Measurements from ENCODE around the gene HLA-DPB1.
"Not testable (repeated sequence)": the region's sequence is repeated elsewhere in the genome, so short reads cannot be mapped to it uniquely, and the experiment has no call there.

The HLA-DPB1 gene

GRCh38 chr6:33071569-33071968 is 4.2 kb upstream of the HLA-DPB1 start:
- DNase-seq (ENCODE audit: low read depth): no peak

GRCh38 chr6:33072508-33073100 is 3.2 kb upstream of the HLA-DPB1 start:
- DNase-seq (ENCODE audit: low read depth): no peak

GRCh38 chr6:33073431-33073871 is 2.3 kb upstream of the HLA-DPB1 start, which contains the start of gene HLA-DPA1:
TSS of gene HLA-DPA1 (minus strand) at chr6:33073649.
- DNase-seq (ENCODE audit: low read depth): no peak

GRCh38 chr6:33075208-33075567 is 602 bp upstream of the HLA-DPB1 start:
- DNase-seq (ENCODE audit: low read depth): no peak

DNA sequence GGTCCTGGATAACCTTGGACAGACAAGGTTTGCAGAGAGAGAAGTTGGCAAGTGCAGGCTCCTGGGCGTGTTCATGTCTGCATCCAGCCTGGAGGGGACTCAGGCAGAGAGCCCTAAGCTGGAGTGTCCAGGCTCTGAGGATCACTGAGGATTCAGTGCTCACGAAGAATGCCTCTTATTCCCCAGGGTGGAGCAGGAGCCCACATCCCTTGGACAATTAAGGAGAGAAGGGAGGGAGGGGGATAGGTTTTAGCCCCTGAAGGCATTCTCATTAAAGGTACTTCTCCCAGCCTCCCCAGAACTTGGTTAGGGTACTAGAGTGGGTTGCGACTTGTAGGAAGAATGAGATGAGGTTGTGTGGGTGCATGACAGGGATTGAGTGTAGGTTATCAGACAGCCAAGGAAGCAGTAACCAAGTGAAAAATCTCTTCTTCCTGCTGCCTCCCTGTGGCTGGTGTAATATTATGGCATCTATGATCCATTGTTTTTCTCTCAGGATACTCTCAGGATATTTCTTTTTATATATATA is 680 bp downstream of the HLA-DPB1 start:
- DNase-seq (ENCODE audit: low read depth): no peak

GRCh38 chr6:33077908-33078307 is 2.1 kb downstream of the HLA-DPB1 start:
- no peak for DNase-seq (ENCODE audit: low read depth)

GRCh38 chr6:33078442-33078841 is 2.7 kb downstream of the HLA-DPB1 start:
- DNase-seq (ENCODE audit: low read depth): no peak

GRCh38 chr6:33078919-33079521 is 3.2 kb downstream of the HLA-DPB1 start:
- DNase-seq (ENCODE audit: low read depth): no peak

- DNase-seq (ENCODE audit: low read depth): no peak
Observed at GRCh38 chr6:33079580-33079979, 3.8 kb downstream of the HLA-DPB1 start.

DNA sequence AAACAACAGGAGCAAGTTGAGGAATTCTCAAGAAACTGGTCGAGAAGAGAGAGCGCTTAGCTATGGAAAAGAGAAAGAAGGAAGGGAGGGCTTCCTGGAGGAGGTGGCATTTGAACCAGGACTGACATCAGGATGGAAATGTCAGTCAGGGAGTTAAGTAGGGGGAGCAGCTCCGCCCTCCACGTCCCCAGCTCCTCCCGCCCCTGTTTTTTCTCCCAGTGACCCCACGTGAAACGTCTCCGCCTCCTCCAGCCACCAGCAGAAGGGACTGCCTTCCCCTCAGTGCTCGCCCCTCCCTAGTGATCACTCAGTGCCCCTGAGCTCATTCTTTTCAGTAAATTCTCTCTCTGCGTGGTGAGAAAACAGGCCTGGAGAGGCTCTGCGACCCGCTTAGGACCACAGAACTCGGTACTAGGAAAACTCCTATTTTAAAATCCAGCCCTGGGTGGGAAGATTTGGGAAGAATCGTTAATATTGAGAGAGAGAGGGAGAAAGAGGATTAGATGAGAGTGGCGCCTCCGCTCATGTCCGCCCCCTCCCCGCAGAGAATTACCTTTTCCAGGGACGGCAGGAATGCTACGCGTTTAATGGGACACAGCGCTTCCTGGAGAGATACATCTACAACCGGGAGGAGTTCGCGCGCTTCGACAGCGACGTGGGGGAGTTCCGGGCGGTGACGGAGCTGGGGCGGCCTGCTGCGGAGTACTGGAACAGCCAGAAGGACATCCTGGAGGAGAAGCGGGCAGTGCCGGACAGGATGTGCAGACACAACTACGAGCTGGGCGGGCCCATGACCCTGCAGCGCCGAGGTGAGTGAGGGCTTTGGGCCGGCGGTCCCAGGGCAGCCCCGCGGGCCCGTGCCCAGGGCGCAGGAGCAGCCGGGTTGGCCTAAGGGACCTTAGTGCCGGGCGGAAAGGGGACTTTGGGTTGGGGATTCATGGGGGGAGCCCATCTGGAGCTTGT is 4.6 kb downstream of the HLA-DPB1 start:
- DNase-seq (ENCODE audit: low read depth): no peak

DNA sequence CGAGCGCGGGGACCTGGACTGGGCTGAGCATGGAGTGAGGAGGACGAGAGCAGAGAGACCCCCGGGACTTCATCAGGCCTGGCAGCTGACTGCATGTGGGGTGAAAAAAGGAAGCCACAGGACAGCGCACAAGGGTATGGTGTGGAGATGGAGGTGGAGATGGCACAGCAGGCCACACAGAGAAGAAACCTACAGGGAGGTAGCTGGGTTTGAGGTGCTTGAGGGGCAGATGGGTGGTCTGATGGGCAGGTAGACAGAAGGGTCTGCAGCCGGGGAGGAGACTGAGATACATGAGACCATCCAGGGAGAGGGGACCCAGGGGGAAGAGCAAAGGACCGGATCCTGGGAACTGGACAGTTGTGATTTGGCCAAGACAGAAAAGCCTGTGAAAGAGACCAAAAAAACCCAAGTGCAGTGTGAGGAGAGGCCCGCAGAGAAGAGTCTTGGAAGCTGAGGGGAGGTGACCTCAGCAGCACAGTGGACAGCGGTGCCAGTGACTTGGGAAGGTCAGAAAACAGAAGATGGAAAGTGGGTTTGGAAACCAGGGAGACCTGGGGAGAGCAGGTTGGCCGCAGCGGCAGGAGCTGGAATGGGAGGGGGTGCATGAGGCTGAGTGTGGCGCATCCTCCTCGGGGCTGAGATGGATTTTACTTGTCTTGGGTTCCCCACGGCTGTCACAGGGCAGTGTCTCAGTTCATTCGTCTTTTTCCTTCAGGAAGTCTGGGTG is 5.5 kb downstream of the HLA-DPB1 start:
- no peak for DNase-seq (ENCODE audit: low read depth)

- DNase-seq (ENCODE audit: low read depth): no peak
Observed at GRCh38 chr6:33082702-33083101, 6.9 kb downstream of the HLA-DPB1 start.

DNA sequence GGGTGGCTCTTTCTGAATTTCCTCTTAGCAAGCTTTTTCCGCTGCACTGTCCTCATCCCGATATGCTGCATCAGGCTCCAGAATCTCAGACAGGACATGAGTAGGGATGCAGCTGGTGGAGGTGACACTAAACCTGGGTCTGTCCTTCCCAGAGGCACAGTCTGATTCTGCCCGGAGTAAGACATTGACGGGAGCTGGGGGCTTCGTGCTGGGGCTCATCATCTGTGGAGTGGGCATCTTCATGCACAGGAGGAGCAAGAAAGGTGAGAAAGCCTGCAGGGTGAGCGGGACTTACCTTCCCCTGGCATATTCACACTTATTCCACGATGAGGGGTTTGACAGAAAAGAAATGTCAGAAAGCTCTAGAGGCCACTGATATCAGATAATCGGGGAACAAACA is 9.8 kb downstream of the HLA-DPB1 start:
- no peak for DNase-seq (ENCODE audit: low read depth)

- DNase-seq (ENCODE audit: low read depth): no peak
Observed at GRCh38 chr6:33088258-33088930, 12.6 kb downstream of the HLA-DPB1 start.

DNA sequence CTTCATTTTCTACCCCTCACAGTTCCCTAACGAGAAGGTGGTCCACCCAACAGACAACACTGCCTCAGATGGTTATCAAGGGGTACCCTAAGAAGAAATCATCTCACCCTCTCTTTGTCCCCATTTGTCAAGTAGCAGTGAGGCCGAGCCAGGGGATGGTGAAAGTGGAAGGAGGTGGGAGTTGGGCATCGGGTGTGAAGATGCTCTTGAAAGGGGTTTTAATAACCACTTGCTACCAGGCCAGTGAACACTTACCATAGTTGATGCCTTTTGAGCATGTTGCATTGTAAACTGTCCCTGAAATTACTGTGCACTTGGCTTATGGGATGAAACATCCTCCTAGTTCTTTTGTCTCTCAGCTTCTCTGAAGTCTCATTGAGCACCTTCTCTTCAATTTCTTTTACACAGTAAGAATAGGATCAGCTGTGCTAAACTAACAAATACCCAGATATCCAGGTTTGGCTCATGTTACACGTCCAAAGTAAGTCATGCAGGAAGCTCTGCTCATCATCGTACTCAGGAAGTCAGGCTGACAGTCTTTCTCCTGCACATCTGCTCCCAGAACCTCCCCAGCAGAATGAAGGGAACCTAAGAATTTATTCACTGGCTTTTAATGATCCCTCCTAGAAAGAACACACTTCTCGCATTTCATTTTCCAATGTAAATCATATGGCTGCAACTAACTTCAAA is 13.3 kb downstream of the HLA-DPB1 start:
- no peak for DNase-seq (ENCODE audit: low read depth)

GRCh38 chr6:33091957-33092356 is 16.2 kb downstream of the HLA-DPB1 start:
- DNase-seq (ENCODE audit: low read depth): no peak

DNA sequence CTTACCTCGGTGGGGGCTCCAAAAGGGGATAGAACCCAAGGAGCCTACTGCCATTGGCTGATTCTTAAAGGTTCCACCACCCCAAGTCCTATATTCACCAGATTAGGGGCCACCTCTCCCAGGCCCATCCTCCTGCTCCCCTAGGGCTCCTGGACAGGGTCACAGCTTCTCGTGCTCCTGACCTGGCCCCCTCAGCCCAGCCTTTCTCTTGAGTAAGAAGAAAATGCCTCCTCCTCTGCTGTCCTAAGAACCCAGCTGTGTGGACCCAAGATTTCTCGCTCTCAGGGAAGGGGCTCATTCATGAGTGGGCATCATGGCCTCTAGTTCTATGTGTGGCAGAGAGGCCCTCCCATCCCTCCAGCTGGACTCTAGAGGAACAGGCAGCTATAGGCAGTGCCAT is 16.6 kb downstream of the HLA-DPB1 start:
- DNase-seq (ENCODE audit: low read depth): no peak

GRCh38 chr6:33093855-33094254 is 18.1 kb downstream of the HLA-DPB1 start:
- DNase-seq (ENCODE audit: low read depth): no peak

DNA sequence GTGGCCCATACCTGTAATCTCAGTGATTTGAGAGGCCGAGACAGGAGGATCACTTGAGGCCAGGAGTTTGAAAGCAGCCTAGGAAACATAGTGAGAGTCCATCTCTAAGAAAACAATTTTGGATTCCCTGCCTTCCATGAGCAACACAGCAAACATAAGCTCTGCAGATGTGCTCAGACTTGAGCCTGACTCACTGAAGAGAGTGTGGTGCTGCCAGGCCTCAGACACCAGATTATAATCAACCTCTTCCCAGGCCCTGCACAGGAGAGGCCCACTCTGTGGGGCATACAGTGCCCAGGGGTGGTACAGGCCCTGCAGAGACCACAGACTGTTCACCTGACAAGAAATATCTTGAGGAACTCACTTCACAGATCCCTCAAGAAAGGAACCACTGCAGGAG is 19.9 kb downstream of the HLA-DPB1 start:
- no peak for DNase-seq (ENCODE audit: low read depth)

GRCh38 chr6:33101121-33101737 is 25.4 kb downstream of the HLA-DPB1 start:
- DNase-seq (ENCODE audit: low read depth): not testable (repeated sequence)
